HepG2 (cell line): Measurements from ENCODE around the gene COBL. TPM values are rescaled to one million over a fixed set of nuclear protein-coding genes. Genes with fewer than 3 reads are reported as not detected.

Source experiments
- ATAC-seq: fragments of 200-7000 bp; cut with Tn5 transposase; 3 replicates; pipeline ENCODE4 v1.9.1; 2020; ENCODE audit warnings: mild to moderate bottlenecking, moderate library complexity
- BruUV-seq: library from RNA; stranded (reverse); fragments of 400-500 nt; replicated peaks from 2 replicates; lab custom pipeline; 2021; lab: Mats Ljungman, UMichigan
- CTCF ChIA-PET: fragments of 300-600 bp; formaldehyde crosslinking; extraction: SDS; loops from one replicate; lab custom pipeline; 2021; ENCODE audit warnings: low total read pairs, inconsistent platforms, low intra/inter-chr PET ratio; lab: Yijun Ruan, JAX
- POLR2A ChIA-PET: fragments of 350-600 bp; sonication (Branson Sonifier 250); formaldehyde crosslinking; loops from one replicate; lab custom pipeline; 2020; ENCODE audit warnings: antibody characterized with exemption, inconsistent platforms; lab: Yijun Ruan, JAX
- DNase-seq: peaks from one replicate; pipeline ENCODE4 v3.0.0-alpha.2; 2015; ENCODE audit warnings: low spot score
- FAIRE-seq: peaks from 3 replicates; lab custom pipeline; 2011; peaks lifted over from hg19 to GRCh38; lab: Jason Lieb, UNC
- H2AFZ ChIP-seq: one replicate; pipeline ENCODE4 v1.6.1; 2011; ENCODE audit warnings: low read length, inconsistent platforms
- H3K27ac ChIP-seq: fragments of 300-600 bp; 3 replicates; pipeline ENCODE4 v1.8.0; 2011; ENCODE audit warnings: mixed run types, mild to moderate bottlenecking, mixed read lengths, low read length, inconsistent platforms; ENCODE audit not compliant: insufficient read depth; ENCODE audit errors: extremely low read length
- H3K27me3 ChIP-seq, 2 experiments: fragments of 200-600 bp in 1 of 2; 2 replicates in 1 of 2; 3 replicates in 1 of 2; pipeline versions ENCODE4 v1.6.0 to v1.8.0; 2011; ENCODE audit warnings: low read length in 2 of 2, mild to moderate bottlenecking in 2 of 2, moderate library complexity in 2 of 2, inconsistent platforms in 1 of 2; ENCODE audit not compliant: insufficient read depth in 2 of 2, control insufficient read depth in 1 of 2
- H3K36me3 ChIP-seq, 2 experiments: fragments of 200-600 bp in 1 of 2; replicated peaks in 1 of 2; 2 replicates in 1 of 2; 3 replicates in 1 of 2; pipeline versions ENCODE4 v1.5.1 to v1.8.0; 2011; ENCODE audit warnings: low read length in 2 of 2, inconsistent platforms in 1 of 2; ENCODE audit not compliant: insufficient read depth in 2 of 2, control insufficient read depth in 1 of 2
- H3K4me1 ChIP-seq: 2 replicates; pipeline ENCODE4 v1.5.1; 2012; ENCODE audit warnings: low read length, inconsistent platforms; ENCODE audit not compliant: insufficient read depth
- H3K4me2 ChIP-seq: 2 replicates; pipeline ENCODE4 v1.6.0; 2011; ENCODE audit warnings: low read depth, low read length, inconsistent platforms
- H3K4me3 ChIP-seq, 3 experiments: fragments of 200-600 bp in 1 of 3; sonication (generic), shearing (Covaris generic) in 1 of 3; replicated peaks in 1 of 3; 2 replicates each; pipeline ENCODE4 v1.5.1; 2011 to 2016; ENCODE audit warnings: low read length in 3 of 3, inconsistent platforms in 2 of 3, low read depth in 2 of 3, mild to moderate bottlenecking in 2 of 3, control low read depth in 1 of 3, mixed read lengths in 1 of 3; ENCODE audit not compliant: insufficient read depth in 1 of 3
- H3K79me2 ChIP-seq: one replicate; pipeline ENCODE4 v1.6.1; 2011; ENCODE audit warnings: low read length, inconsistent platforms; ENCODE audit not compliant: insufficient read depth
- H3K9ac ChIP-seq: 2 replicates; pipeline ENCODE4 v1.6.0; 2011; ENCODE audit warnings: mild to moderate bottlenecking, low read depth, low read length, inconsistent platforms; ENCODE audit not compliant: insufficient read depth
- H3K9me3 ChIP-seq: 2 replicates; pipeline ENCODE4 v1.5.1; 2012; ENCODE audit warnings: mild to moderate bottlenecking, low read length
- H4K20me1 ChIP-seq: 2 replicates; pipeline ENCODE4 v1.6.0; 2011; ENCODE audit warnings: inconsistent platforms, mild to moderate bottlenecking, low read length, moderate library complexity; ENCODE audit not compliant: insufficient read depth
- GPBP1L1 ChIP-seq: sonication (generic); formaldehyde crosslinking; IDR thresholded peaks from 2 replicates; pipeline ENCODE4 v1.5.0; 2020; ENCODE audit warnings: mild to moderate bottlenecking, missing genetic modification reagents
- PAX8 ChIP-seq: sonication (generic); formaldehyde crosslinking; IDR thresholded peaks from 2 replicates; pipeline ENCODE4 v1.8.0; 2022; ENCODE audit warnings: mild to moderate bottlenecking, missing genetic modification reagents, borderline replicate concordance
- SNAPC2 ChIP-seq: sonication (generic); formaldehyde crosslinking; IDR thresholded peaks from 2 replicates; pipeline ENCODE4 v1.8.1; 2022; ENCODE audit warnings: mild to moderate bottlenecking, missing genetic modification reagents
- ZFX ChIP-seq: sonication (generic); formaldehyde crosslinking; IDR thresholded peaks from 2 replicates; pipeline ENCODE4 v1.4.0; 2020; ENCODE audit warnings: mild to moderate bottlenecking, low read depth, missing genetic modification reagents, moderate library complexity
- WGBS: methylation state at CpG from one replicate; pipeline ENCODE4 v1.1.6; 2017; ENCODE audit warnings: low lambda C conversion rate; 5-methylcytosine and 5-hydroxymethylcytosine counted together
- in situ Hi-C: cut with HindIII; loops from 2 replicates; pipeline ENCODE4 v1.10.0; 2017; ENCODE audit warnings: low pct_unique_long_range_greater_than_20kb; ENCODE audit not compliant: extremely low pct_ligation_motif_present
- intact Hi-C: fragments of 100-400 bp; cut with micrococcal nuclease; formaldehyde crosslinking; loops from one replicate; pipeline ENCODE4 v1.10.0; 2022; ENCODE audit not compliant: unreplicated experiment
- polyA plus RNA-seq, 8 experiments: library from polyadenylated mRNA; depleted of rRNA in 3 of 8; stranded (reverse) in 7 of 8; unstranded in 1 of 8; fragments of >200 nt; fragmentation: Illumina TruSeq in 4 of 8; extraction: Trizol in 4 of 8; gene quantifications; 2 replicates each; pipeline versions ENCODE4 v1.2.1 to v1.2.3, GENCODE V29; 2011 to 2016; ENCODE audit warnings: low read depth in 4 of 8, missing spikeins in 1 of 8, mixed read lengths in 1 of 8; ENCODE audit not compliant: insufficient read depth in 1 of 8
- total RNA-seq, 5 experiments: library from RNA; depleted of rRNA; stranded (reverse); fragments of >200 nt; fragmentation: Illumina TruSeq; extraction: Trizol; gene quantifications; 2 replicates each; pipeline ENCODE4 v1.2.3, GENCODE V29; 2016; ENCODE audit warnings: low read depth in 1 of 5

COBL gene
- total and polyA plus RNA-seq, 2 of the 13 experiments (the other 11 are each of a cell fraction or from before 2014, with no cell fraction given), result 3.8 to 4.9 TPM

- DNase-seq (no peak), FAIRE-seq (no peak), ATAC-seq (no peak)
- intact Hi-C loops (no loop called here), in situ Hi-C loops (no loop called here)
- H4K20me1 ChIP-seq, result no peaks in the 10 kb centered on the region
- no peak overlapping the region for H3K27ac ChIP-seq
- H3K9me3 ChIP-seq, result no peaks in the 10 kb centered on the region
- H2AFZ ChIP-seq, result no peak overlapping the region
- WGBS, result 94% methylated on average over 5 of the region's 5 CpGs
- H3K9ac ChIP-seq, result no peak overlapping the region
- H3K36me3 ChIP-seq, result no peaks in the 10 kb centered on the region
- H3K4me2 ChIP-seq, result no peak overlapping the region
- ChIA-PET POLR2A (no interaction called here), CTCF (no interaction called here)
- H3K4me3 ChIP-seq, result no peak overlapping the region
- peaks cover 35% of the 10 kb centered on the region for H3K4me1 ChIP-seq
- H3K79me2 ChIP-seq, result peaks cover 26% of the 10 kb centered on the region
- no TSS peak for BruUV-seq
- no peaks in the 10 kb centered on the region for H3K27me3 ChIP-seq
- no peak for TF ChIP-seq PAX8 (CRISPR knock-in tag)
- TF ChIP-seq SNAPC2 (CRISPR knock-in tag), result no peak
- no peak for TF ChIP-seq GPBP1L1 (CRISPR knock-in tag)
Measured at GRCh38 chr7:51269911-51270310, 46.7 kb downstream of the COBL start.

GRCh38 chr7:51269321-51269720 lies 47.3 kb downstream of the COBL start:
- Histone ChIP-seq H4K20me1 (no peaks in the 10 kb centered on the region), H2AFZ (no peak overlapping the region), H3K27ac (no peak overlapping the region), H3K4me3 (no peak overlapping the region), H3K36me3 (no peaks in the 10 kb centered on the region), H3K4me2 (no peak overlapping the region), H3K4me1 (peaks cover 35% of the 10 kb centered on the region), H3K27me3 (no peaks in the 10 kb centered on the region), H3K9ac (no peak overlapping the region), H3K9me3 (no peaks in the 10 kb centered on the region), H3K79me2 (peaks cover 30% of the 10 kb centered on the region)
- CTCF ChIA-PET, result no interaction called here
- POLR2A ChIA-PET, result no interaction called here
- intact Hi-C loops, result no loop called here
- ATAC-seq, result no peak
- TF ChIP-seq ZFX (CRISPR knock-in tag), result no peak
- WGBS, result 90% methylated on average over 6 of the region's 10 CpGs
- in situ Hi-C loops, result no loop called here
- no peak for FAIRE-seq
- DNase-seq, result no peak
- no TSS peak for BruUV-seq
